Activated T-helper 1 cell treated with anti-CD3 and anti-CD28 coated beads, Interleukin-2, amount 50 U/mL, for 16 hours (primary cell): ENCODE measurements around the gene MED13L.
"Not testable (repeated sequence)": the region's sequence is repeated elsewhere in the genome, so short reads cannot be mapped to it uniquely, and the experiment has no call there.

ENCODE experiments used
- DNase-seq, 2 donors: peaks; one replicate each; pipeline ENCODE4 v3.0.0-alpha.2; 2020; ENCODE audit warnings: low read depth in 1 of 2, low spot score in 1 of 2

MED13L gene

GRCh38 chr12:116303929-116304328 lies 26.4 kb upstream of the MED13L start:
- no peak for DNase-seq

GRCh38 chr12:116303066-116303465 lies 25.6 kb upstream of the MED13L start:
- no peak for DNase-seq

GRCh38 chr12:116302166-116303058 lies 24.9 kb upstream of the MED13L start:
- DNase-seq = no peak

- DNase-seq = no peak
Measured at GRCh38 chr12:116301621-116302020, 24.1 kb upstream of the MED13L start.

- no peak for DNase-seq
Measured at GRCh38 chr12:116299665-116300328, 22.3 kb upstream of the MED13L start.

- DNase-seq = no peak
Measured at GRCh38 chr12:116299064-116299463, 21.6 kb upstream of the MED13L start.

- DNase-seq = no peak
Measured at GRCh38 chr12:116298578-116298977, 21.1 kb upstream of the MED13L start.

- DNase-seq = no peak
Measured at GRCh38 chr12:116297224-116297834, 19.8 kb upstream of the MED13L start.

GRCh38 chr12:116295327-116296263 lies 18.1 kb upstream of the MED13L start:
- no peak for DNase-seq

GRCh38 chr12:116294454-116295165 lies 17.1 kb upstream of the MED13L start:
- no peak for DNase-seq

- DNase-seq = no peak
Measured at GRCh38 chr12:116293687-116294453, 16.4 kb upstream of the MED13L start.

- no peak for DNase-seq
Measured at GRCh38 chr12:116291218-116291617, 13.7 kb upstream of the MED13L start.

- DNase-seq = no peak
Measured at GRCh38 chr12:116288735-116289134, 11.2 kb upstream of the MED13L start.

- DNase-seq = no peak
Measured at GRCh38 chr12:116287842-116288301, 10.4 kb upstream of the MED13L start.

- DNase-seq = no peak
Measured at GRCh38 chr12:116284396-116284795, 6.9 kb upstream of the MED13L start.

GRCh38 chr12:116283881-116284280 lies 6.4 kb upstream of the MED13L start:
- DNase-seq = not testable (repeated sequence)

GRCh38 chr12:116282371-116283286 lies 5.1 kb upstream of the MED13L start:
- no peak for DNase-seq

- no peak for DNase-seq
Measured at GRCh38 chr12:116280595-116281290, 3.2 kb upstream of the MED13L start.
